ENCODE data around the gene ITCH.

DNA sequence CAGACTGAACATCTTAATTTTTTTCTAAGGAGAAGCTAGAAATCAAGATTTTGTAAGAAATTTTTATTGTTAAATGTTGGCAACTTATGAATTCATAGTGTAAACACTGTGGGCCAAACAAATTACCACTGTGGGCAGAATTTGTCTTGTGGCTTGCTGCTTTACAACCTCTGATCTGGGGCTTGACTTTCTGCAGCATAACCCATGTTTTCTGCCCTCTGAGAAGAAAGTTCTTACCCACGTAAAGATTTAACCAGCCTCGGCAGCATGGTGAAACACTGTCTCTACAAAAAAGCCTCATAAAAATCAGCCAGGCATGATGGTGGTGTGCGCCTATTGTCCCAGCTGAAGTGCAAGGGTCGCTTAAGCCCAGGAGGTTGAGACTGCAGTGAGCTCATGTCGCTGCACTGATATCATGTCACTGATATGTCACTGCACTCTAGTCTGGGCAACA is 12.9 kb downstream of the ITCH start:
- TF ChIP-seq, protein P1, sequence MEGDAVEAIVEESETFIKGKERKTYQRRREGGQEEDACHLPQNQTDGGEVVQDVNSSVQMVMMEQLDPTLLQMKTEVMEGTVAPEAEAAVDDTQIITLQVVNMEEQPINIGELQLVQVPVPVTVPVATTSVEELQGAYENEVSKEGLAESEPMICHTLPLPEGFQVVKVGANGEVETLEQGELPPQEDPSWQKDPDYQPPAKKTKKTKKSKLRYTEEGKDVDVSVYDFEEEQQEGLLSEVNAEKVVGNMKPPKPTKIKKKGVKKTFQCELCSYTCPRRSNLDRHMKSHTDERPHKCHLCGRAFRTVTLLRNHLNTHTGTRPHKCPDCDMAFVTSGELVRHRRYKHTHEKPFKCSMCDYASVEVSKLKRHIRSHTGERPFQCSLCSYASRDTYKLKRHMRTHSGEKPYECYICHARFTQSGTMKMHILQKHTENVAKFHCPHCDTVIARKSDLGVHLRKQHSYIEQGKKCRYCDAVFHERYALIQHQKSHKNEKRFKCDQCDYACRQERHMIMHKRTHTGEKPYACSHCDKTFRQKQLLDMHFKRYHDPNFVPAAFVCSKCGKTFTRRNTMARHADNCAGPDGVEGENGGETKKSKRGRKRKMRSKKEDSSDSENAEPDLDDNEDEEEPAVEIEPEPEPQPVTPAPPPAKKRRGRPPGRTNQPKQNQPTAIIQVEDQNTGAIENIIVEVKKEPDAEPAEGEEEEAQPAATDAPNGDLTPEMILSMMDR (IDR thresholded peaks at IDR 0.05) = no peak
- no peak for TF ChIP-seq EP300 (IDR thresholded peaks at IDR 0.05; ENCODE audit: low read depth)
- no peak for TF ChIP-seq POLR2AphosphoS5 (IDR thresholded peaks at IDR 0.05)
- no peak for TF ChIP-seq POLR2A (IDR thresholded peaks at IDR 0.05)

Measured in transverse colon (tissue), 4 donors.